ENCODE data around the gene SIAH2.

GRCh38 chr3:150800722-150801121 lies 37.8 kb upstream of the SIAH2 start:
- TF ChIP-seq, protein P1, sequence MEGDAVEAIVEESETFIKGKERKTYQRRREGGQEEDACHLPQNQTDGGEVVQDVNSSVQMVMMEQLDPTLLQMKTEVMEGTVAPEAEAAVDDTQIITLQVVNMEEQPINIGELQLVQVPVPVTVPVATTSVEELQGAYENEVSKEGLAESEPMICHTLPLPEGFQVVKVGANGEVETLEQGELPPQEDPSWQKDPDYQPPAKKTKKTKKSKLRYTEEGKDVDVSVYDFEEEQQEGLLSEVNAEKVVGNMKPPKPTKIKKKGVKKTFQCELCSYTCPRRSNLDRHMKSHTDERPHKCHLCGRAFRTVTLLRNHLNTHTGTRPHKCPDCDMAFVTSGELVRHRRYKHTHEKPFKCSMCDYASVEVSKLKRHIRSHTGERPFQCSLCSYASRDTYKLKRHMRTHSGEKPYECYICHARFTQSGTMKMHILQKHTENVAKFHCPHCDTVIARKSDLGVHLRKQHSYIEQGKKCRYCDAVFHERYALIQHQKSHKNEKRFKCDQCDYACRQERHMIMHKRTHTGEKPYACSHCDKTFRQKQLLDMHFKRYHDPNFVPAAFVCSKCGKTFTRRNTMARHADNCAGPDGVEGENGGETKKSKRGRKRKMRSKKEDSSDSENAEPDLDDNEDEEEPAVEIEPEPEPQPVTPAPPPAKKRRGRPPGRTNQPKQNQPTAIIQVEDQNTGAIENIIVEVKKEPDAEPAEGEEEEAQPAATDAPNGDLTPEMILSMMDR (IDR thresholded peaks at IDR 0.05) = no peak
- no peak for TF ChIP-seq ZFX (IDR thresholded peaks at IDR 0.05; ENCODE audit: borderline replicate concordance)
